ENCODE measurements around the gene ESCO1. TPM values are rescaled to one million over a fixed set of nuclear protein-coding genes. Genes with fewer than 3 reads are reported as not detected.

Gene ESCO1
- total RNA-seq, 2 donors from 2014 or later, result 8.8 to 13.6 TPM

GRCh38 chr18:21489919-21490495 is 110.5 kb downstream of the ESCO1 start:
- no peaks in the 10 kb centered on the region for H3K4me1 ChIP-seq
- TF ChIP-seq, protein P1, sequence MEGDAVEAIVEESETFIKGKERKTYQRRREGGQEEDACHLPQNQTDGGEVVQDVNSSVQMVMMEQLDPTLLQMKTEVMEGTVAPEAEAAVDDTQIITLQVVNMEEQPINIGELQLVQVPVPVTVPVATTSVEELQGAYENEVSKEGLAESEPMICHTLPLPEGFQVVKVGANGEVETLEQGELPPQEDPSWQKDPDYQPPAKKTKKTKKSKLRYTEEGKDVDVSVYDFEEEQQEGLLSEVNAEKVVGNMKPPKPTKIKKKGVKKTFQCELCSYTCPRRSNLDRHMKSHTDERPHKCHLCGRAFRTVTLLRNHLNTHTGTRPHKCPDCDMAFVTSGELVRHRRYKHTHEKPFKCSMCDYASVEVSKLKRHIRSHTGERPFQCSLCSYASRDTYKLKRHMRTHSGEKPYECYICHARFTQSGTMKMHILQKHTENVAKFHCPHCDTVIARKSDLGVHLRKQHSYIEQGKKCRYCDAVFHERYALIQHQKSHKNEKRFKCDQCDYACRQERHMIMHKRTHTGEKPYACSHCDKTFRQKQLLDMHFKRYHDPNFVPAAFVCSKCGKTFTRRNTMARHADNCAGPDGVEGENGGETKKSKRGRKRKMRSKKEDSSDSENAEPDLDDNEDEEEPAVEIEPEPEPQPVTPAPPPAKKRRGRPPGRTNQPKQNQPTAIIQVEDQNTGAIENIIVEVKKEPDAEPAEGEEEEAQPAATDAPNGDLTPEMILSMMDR (IDR thresholded peaks at IDR 0.05), result no peak

GRCh38 chr18:21489119-21489750 is 111.3 kb downstream of the ESCO1 start:
- Histone ChIP-seq H3K4me1 (no peaks in the 10 kb centered on the region), H3K36me3 (no peaks in the 10 kb centered on the region), H3K27me3 (no peaks in the 10 kb centered on the region), H3K4me3 (no peak overlapping the region), H3K9me3 (no peaks in the 10 kb centered on the region), H3K27ac (no peak overlapping the region)
- TF ChIP-seq, protein P1 (IDR thresholded peaks at IDR 0.05), result peak; percentile 36 to 75
- no peak for DNase-seq (ENCODE audit: low spot score)

More at GRCh38 chr18:21489919-21490495, 110.5 kb downstream of the ESCO1 start:
- H3K4me3 ChIP-seq, result no peak overlapping the region
- no peak for DNase-seq (ENCODE audit: low spot score)
- H3K9me3 ChIP-seq, result no peaks in the 10 kb centered on the region
- H3K27ac ChIP-seq, result no peak overlapping the region
- H3K27me3 ChIP-seq, result no peaks in the 10 kb centered on the region
- no peaks in the 10 kb centered on the region for H3K36me3 ChIP-seq

DNA sequence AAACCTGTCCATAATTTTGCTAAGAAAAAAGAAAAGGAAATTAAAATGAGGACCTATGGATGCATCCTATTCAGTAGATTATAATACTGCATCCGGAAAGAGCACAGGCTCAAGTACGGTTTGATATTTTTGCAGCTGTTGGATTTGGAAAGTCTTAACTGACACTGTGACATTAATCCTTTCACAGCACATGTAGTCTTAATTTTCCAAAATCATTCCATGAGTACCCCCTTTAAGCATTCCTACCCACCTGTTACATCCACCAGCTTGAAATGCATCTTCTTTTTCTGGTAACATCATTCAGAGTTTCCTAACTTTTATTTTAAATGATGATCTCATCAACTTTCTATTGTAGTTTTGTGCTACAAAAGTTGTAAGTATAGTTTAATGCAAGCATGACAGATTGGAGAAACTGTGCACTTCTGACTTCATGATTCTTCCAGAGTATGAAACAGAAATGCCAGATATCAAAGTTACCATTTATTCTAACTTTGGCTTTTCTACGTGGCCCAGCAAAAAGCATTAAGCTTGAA is 113.5 kb downstream of the ESCO1 start:
- Histone ChIP-seq H3K4me1 (no peaks in the 10 kb centered on the region), H3K9me3 (no peaks in the 10 kb centered on the region), H3K4me3 (no peak overlapping the region), H3K27me3 (no peaks in the 10 kb centered on the region), H3K27ac (no peak overlapping the region), H3K36me3 (no peaks in the 10 kb centered on the region)
- TF ChIP-seq, protein P1 (IDR thresholded peaks at IDR 0.05), result no peak
- no peak for DNase-seq (ENCODE audit: low spot score)

- H3K27ac ChIP-seq, result no peak overlapping the region
- no peaks in the 10 kb centered on the region for H3K27me3 ChIP-seq
- H3K9me3 ChIP-seq, result no peaks in the 10 kb centered on the region
- H3K4me3 ChIP-seq, result no peak overlapping the region
- no peak for DNase-seq (ENCODE audit: low spot score)
- no peaks in the 10 kb centered on the region for H3K36me3 ChIP-seq
- TF ChIP-seq, protein P1 (IDR thresholded peaks at IDR 0.05), result no peak
- H3K4me1 ChIP-seq, result no peaks in the 10 kb centered on the region
Observed at GRCh38 chr18:21484851-21485636, 115.5 kb downstream of the ESCO1 start.

DNA sequence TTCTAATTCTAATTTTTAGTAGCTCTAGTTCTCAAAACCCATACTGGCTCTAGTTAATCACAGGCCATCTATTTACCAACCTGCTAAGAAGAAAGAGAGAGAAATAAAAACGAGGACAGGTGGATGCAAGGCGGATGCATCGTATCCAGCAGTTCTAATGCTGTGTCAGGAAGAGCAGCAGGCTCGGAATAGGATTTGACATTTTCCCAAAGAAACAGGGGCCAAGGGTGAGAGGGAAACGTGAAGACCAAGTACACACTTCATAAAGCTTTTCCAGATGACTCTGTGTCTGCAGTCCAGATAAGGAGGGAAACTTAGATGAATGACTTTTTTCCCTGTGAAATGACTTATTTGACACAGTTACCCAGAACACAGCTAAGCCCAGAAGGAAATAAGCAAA is 117.5 kb downstream of the ESCO1 start:
- TF ChIP-seq, protein P1 (IDR thresholded peaks at IDR 0.05), result no peak
- DNase-seq (ENCODE audit: low spot score), result no peak
- Histone ChIP-seq H3K4me1 (no peaks in the 10 kb centered on the region), H3K36me3 (no peaks in the 10 kb centered on the region), H3K4me3 (no peak overlapping the region), H3K27ac (no peak overlapping the region), H3K27me3 (no peaks in the 10 kb centered on the region), H3K9me3 (no peaks in the 10 kb centered on the region)
